ENCODE data around the gene BICC1.

Gene BICC1

GRCh38 chr10:58701405-58702135 is 188.9 kb downstream of the BICC1 start:
- no peak for DNase-seq (ENCODE audit: low spot score)

GRCh38 chr10:58704226-58704625 is 191.6 kb downstream of the BICC1 start:
- DNase-seq (ENCODE audit: low spot score) = no peak

DNA sequence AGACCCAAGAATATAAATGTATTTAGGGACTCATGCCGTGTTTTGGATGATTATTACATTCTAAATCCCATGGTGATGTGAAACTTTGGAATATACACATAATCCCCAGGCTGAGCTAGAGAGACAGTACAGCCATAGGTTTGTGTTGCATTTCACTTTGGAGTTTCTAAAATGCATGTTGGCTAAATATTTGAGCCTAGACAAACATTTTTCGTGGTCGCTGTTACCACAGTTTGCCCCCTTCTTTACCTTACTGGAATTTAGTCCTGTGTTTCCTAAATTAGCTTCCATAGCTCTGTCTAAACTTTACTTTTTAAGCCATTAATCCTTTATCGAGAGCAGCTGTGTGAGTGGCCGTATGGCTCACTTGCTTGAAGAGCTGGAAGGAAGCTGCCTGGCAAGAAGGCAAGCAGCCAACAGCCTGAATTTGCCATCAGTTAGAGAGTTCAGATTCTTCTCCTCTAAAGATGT is 192.0 kb downstream of the BICC1 start:
- DNase-seq (ENCODE audit: low spot score) = no peak

DNA sequence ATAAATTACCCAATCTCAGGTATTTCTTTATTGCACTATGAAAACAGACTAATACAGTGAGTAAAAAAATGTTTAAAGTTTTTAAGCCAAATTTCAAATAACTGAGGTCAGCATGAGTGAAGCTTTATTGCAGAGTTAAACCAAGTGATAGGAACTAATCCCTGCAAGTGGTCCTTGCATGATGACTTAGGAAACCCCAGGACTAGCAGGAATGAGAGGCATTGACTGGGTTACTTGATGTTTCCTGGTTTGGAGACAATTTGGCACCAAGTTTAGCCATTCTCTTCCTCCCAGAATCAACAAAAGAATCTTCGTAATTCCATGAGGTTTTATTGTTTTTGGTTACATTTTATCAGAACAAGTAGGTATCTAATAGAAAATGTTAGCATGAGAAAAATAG is 194.2 kb downstream of the BICC1 start:
- DNase-seq (ENCODE audit: low spot score) = no peak

- DNase-seq (ENCODE audit: low spot score) = no peak
These were observed 199.5 kb downstream of the BICC1 start for GRCh38 chr10:58712141-58712540.

DNA sequence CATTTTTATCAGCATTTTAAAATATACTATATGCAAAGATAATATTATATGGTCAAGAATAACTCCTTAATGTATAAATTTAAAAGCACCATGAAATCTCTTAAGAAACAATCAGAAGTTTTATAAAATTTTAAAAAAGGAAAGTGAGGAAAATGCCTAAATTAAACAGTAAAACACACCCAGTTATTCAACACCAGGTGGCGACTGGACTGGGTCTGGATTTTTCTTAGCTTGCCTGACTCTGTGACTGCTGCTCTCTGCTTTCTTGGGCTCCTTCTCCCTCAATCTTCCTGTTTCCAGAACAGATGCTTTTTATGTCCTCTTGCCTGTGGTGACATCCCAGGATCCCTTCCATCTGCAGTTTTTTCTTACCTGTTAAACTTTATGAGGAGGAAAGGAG is 200.3 kb downstream of the BICC1 start:
- DNase-seq (ENCODE audit: low spot score) = peak; percentile 11

GRCh38 chr10:58714409-58714808 is 201.7 kb downstream of the BICC1 start:
- no peak for DNase-seq (ENCODE audit: low spot score)

DNA sequence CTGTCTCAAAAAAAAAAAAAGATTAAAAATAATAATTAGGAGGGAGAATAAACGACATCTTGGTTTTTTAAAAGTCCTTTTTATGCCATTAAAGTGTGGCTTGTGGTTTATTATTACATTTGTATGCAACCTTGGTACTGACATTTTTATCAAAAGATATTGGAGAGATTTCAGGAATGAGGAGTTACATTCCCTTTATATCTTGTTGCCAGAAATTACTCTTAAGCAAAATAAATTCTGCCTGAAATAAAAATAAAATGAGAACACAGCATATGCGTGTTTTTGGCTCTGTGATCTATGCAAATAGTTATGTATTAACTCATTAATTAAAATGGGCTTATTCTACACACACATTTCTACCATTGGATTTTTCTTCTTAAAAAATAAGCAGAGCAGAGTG is 202.4 kb downstream of the BICC1 start:
- no peak for DNase-seq (ENCODE audit: low spot score)

GRCh38 chr10:58718596-58718995 is 205.9 kb downstream of the BICC1 start:
- no peak for DNase-seq (ENCODE audit: low spot score)

GRCh38 chr10:58721601-58722281 is 209.1 kb downstream of the BICC1 start:
- no peak for DNase-seq (ENCODE audit: low spot score)

DNA sequence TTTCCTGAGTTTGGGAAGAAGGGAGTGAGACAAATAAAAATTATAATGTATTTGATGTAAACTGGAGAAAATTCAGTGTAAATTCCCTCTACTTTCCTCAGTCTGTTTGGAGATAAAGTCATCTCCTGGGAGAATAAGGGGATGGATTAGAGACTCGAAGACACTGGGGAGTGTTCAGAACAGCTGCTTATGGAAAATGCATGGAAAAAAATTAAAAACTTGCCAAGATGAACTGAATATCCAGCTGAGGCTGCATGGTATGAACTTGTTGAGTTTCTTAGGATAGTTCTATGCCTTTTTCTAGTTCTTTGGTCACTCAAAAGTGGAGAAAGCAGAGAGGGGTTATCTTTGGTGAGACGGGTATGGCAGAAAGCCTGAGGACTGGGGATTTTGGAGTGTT is 210.5 kb downstream of the BICC1 start:
- no peak for DNase-seq (ENCODE audit: low spot score)

DNA sequence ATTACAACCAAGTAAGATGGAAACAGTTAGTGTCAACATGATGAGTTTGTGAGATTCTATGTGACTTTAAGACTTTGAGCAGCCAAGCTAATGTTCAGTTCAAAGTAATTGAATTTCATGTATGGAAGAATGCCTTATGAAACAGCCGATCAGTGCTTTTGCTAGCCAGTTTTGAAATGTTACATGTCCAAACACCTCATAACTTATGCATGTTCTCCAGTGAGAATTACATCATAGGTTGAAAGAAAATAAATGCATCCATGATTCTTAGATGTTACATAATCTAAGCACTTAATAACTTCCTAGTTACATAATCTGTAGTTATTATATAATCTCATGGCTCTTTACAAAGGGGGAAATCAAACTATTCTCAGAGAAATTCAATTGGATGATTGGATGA is 211.3 kb downstream of the BICC1 start:
- DNase-seq (ENCODE audit: low spot score) = no peak

- DNase-seq (ENCODE audit: low spot score) = no peak
These were observed 212.1 kb downstream of the BICC1 start for GRCh38 chr10:58724781-58725180.

DNA sequence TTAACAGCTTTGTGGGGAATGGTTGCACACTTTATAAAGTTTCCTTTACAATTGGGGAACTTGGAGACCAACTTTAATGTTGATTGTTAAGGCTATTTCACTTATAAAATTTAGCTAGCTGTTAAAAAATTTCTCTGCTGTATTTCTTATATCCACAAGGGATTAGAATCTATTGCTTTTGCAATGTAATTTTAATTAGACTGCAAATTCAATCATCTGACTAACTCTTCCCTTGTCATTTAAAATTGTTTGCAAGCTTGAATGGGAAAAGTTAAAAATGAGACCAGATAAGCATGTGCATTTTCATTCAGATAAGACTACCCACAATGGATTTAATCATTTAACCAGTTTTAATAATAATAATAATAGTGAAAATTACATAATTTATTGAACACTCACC is 213.2 kb downstream of the BICC1 start:
- no peak for DNase-seq (ENCODE audit: low spot score)

- no peak for DNase-seq (ENCODE audit: low spot score)
These were observed 215.0 kb downstream of the BICC1 start for GRCh38 chr10:58727633-58728032.

DNA sequence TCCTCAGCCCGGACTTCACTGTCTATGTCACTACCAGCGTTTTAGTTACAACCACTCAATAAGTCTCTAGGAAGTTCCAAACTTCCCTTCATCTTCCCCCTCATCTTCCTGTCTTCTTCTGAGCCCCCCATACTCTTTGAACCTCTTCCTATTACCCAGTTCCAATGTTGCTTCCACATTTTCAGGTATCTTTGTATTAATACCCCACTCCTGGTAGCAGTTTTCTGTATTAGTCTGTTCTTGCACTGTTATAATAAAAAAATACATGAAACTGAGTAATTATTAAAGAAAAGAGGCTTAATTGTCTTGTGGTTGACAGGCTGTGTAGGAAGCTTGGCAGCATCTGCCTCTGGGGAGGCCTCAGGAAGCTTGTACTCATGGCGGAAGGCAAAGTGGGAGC is 218.6 kb downstream of the BICC1 start:
- no peak for DNase-seq (ENCODE audit: low spot score)

DNA sequence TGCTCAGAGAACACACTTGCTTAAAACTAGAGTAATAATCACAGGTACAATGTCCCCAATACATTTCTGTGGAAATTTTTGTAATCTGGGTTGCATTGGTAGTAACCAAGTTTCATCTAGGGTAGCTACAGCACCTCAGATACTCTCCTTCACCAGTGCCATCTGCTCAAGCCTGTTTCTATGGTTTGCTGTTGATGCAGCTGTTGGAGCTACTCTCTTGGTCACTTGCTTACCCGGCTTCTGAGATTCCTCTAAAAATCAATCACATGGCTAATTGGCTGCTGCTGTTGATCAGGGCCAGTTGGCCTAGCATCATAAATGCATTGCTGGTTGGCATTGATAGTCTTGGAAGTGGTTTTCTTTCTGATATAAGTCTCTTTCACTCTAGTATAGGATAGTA is 220.8 kb downstream of the BICC1 start:
- no peak for DNase-seq (ENCODE audit: low spot score)

GRCh38 chr10:58734116-58734515 is 221.4 kb downstream of the BICC1 start:
- no peak for DNase-seq (ENCODE audit: low spot score)

DNA sequence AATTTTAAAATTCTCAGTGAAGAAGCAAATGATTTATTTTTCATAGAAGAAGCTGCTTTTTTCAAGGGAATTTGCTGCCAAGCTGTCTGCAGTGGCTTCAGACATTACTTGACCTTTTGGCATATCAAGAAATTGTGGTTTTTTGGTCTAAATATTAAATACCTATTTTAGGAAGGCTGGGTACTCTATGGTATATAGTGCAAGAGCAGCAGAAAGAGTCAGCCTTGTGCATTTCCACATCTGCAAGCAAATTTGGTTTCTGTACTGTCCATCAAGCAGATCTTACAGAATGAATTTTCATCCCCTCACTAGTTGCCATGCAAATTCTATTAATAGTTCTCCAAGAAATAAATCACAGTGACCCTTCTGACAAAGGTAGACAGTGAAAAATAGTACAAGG is 222.0 kb downstream of the BICC1 start:
- no peak for DNase-seq (ENCODE audit: low spot score)

GRCh38 chr10:58735087-58735486 is 222.4 kb downstream of the BICC1 start:
- no peak for DNase-seq (ENCODE audit: low spot score)

GRCh38 chr10:58740620-58741369 is 228.1 kb downstream of the BICC1 start:
- no peak for DNase-seq (ENCODE audit: low spot score)

GRCh38 chr10:58741673-58742072 is 229.0 kb downstream of the BICC1 start:
- DNase-seq (ENCODE audit: low spot score) = no peak

DNA sequence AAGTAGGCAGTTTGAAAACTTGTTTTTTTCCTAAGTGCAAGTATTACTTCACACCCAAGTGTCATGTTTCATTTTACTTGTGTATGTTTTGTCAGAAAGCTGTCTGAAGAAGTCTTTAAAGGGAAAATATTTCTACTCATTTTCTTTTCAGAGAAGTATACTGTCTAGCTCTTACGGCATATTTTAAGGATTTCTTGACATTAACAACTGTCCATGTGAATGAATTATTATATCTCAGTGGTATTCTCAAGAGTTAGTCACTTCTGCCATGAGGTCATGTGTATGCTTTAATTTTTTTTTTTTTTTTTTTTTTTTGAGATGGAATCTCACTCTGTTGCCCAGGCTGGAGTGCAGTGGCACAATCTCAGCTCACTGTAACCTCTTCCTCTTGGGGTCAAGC is 229.5 kb downstream of the BICC1 start:
- DNase-seq (ENCODE audit: low spot score) = no peak

All from RKO (cell line).